Measurements from ENCODE around the gene NGB.
"Not testable (repeated sequence)": the region's sequence is repeated elsewhere in the genome, so short reads cannot be mapped to it uniquely, and the experiment has no call there.

NGB gene, protein sequence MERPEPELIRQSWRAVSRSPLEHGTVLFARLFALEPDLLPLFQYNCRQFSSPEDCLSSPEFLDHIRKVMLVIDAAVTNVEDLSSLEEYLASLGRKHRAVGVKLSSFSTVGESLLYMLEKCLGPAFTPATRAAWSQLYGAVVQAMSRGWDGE

DNA sequence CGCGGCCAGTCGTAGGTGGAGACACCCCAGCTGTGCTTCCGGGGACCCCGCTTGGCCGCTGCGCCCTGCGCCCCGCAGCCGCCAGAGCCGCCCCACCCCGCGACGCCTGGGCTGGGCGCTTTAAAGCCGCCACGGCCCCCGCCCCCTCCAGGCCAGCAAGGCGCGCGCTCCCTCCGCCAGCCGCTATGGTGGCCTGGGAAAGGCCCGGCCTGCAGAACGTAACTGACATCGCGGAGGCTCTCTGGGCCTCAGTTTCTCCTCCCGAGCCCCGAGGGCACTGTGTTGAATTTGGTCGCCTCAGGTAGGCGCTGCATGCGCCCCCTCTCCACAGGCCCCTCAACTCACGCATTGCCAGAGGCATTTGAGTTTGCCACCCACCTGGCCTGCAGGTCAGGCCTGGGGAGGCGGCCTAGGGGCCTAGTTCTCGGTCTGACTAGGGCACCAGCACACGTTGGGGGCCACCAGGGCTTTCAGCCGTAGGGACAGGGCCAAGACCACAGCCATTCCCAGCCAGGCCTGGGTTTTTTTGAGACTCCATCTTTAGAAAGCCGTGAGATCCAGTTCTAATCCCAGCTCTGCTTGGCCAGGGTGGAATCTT is at the start of gene NGB:
NGB (minus strand) TSS at position 94 of the 598 bp plus-strand sequence. CDS start 269 bp downstream, outside the sequence.
- no peak for DNase-seq

DNA sequence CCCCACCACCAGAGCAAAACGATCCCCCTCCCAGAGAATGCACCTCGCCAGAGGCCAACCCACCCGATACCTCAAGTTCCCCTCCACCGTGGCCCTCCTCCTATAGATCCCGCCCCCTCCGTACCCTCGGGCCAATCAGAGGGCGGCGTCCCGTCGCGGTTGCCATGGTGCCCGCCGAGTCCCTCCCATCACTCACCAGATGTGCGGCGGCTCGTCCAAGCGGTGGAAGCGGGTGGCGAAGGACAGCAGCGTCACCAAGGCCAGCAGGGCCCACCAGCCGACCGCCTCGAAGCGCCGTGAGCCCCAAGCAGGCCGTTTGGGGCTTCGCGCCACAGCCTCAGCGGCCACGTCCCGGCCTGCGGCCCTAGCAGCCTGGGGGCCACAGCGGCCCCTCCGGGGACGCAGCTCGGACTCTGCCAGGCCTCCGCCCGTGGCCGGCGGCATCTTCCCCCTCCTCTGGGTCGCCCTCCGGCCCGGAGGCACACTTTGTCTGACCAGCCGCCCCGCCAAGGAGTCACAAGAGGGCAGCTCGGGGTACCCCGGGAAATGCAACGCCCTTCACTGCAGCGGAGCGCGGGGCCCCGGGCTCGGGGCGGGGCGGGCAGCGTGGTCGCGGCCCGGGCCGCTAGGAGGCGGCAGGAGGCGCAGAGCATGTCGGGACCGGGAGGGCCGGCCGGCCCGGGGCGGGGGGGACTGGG is 49.4 kb upstream of the NGB start, which contains the start of gene POMT2:
POMT2 (minus strand) TSS at position 646 of the 698 bp plus-strand sequence; CDS start at position 444, 202 bp downstream.
- DNase-seq = peak; percentile 79 to 94

DNA sequence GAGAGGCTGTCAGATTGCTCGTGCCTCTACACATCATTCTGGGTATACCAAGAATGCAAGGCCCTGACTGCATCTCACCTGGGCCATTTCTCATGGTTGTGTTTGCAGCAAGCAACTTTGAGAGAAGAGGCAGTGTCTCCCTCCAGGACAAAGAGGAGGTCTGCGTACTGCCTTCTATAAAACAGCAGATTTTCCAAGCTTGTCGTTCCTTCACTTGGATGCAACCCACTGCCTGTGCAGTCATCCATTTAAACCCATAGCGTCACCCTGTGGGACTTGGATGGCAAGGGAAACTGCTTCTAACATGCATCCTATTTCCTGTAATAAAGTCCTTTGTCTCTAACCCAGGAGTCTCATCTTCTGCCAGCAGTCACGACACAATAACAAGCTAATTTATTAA is 48.4 kb upstream of the NGB start:
- no peak for DNase-seq

GRCh38 chr14:77318756-77319155 is 47.8 kb upstream of the NGB start:
- DNase-seq = not testable (repeated sequence)

DNA sequence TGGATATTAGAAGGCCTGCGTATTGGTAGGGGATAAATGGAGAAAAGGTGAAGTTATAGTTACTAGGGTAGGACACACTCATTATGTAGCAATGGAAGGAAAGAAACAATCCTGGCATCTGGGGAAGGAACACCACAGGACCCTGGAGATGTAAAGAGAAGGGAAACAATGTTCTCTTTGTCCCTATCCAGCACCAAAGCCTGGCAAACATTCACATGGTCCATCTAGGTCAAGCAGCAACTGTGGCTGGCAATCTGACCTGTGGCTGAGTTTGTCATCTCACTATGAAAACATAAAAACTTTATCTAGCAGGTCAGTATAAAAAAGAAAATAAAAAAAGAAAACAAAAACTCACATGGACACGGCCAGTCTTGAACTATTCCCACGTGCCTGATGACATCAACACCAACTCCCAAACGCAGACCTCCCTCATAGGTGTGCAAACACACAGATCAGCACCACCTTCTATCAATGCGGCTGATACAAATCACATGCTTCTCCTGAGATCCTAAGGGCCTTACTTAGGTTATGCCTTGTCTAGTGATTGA is 47.1 kb upstream of the NGB start:
- DNase-seq = no peak

GRCh38 chr14:77316872-77317301 is 45.9 kb upstream of the NGB start:
- DNase-seq = peak in 1 of 2 experiments; percentile 9

- DNase-seq = no peak
Measured at GRCh38 chr14:77316195-77316505, 45.1 kb upstream of the NGB start.

GRCh38 chr14:77314539-77315457 is 43.8 kb upstream of the NGB start:
- DNase-seq = no peak

GRCh38 chr14:77314043-77314442 is 43.0 kb upstream of the NGB start:
- DNase-seq = no peak

DNA sequence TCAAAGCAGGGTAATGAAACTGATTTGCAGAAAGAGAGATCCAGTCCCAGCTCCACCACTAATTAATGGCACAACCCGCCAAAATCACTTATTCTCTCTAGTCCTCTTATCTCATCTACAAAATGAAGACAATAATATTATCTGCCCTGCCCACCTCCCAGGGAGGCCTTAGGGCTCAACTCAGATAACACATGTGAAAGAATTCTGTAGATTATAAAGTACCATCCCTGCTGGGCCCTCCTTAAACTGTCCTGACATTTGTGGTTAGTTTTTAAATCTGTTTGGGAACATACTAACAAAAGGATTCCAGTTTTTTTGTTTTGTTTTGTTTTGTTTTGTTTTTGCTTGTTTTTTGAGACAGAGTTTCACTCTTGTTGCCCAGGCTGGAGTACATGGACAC is 42.4 kb upstream of the NGB start:
- DNase-seq = no peak

DNA sequence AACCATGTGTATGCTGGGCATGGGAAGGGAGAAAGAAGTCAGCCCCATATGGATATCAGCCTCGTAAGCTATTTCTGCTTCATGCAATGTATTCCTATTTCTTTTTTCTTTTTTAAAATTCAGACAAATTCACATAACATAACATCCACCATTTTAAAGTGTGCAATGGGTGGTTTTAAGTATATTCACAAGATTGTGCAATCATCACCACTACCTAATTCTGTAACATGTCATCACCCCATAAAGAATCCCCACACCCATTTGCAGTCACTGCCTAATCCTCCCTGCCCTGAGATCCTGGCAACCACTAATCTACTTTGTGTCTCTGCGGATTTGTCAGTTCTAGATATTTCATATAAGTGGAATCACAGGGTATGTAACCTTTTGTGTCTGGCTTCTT is 40.2 kb upstream of the NGB start:
- DNase-seq = no peak

GRCh38 chr14:77310026-77310425 is 39.0 kb upstream of the NGB start:
- no peak for DNase-seq

- no peak for DNase-seq
Measured at GRCh38 chr14:77309131-77309530, 38.1 kb upstream of the NGB start.

- no peak for DNase-seq
Measured at GRCh38 chr14:77306851-77307496, 36.0 kb upstream of the NGB start.

GRCh38 chr14:77306416-77306815 is 35.4 kb upstream of the NGB start:
- no peak for DNase-seq

DNA sequence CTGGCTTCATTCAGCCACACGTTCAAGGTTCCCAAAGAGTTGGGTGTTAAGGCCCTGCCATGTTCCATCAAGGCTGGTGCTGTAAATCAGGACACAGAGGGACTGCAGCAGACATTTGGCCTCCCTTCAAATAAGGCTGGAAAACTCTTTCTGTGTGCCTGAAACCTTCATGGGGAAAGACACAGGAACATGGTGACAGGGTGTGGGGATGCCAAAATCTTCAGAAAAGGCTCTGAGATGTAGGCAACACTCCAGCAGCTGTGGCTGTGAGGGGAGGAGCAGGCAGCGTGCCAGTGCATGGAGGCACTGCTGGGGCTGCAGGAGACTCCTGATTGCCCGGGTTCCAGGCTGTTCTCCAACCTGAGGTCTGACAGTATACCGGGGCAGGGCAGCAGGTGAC is 34.7 kb upstream of the NGB start:
- DNase-seq = no peak

DNA sequence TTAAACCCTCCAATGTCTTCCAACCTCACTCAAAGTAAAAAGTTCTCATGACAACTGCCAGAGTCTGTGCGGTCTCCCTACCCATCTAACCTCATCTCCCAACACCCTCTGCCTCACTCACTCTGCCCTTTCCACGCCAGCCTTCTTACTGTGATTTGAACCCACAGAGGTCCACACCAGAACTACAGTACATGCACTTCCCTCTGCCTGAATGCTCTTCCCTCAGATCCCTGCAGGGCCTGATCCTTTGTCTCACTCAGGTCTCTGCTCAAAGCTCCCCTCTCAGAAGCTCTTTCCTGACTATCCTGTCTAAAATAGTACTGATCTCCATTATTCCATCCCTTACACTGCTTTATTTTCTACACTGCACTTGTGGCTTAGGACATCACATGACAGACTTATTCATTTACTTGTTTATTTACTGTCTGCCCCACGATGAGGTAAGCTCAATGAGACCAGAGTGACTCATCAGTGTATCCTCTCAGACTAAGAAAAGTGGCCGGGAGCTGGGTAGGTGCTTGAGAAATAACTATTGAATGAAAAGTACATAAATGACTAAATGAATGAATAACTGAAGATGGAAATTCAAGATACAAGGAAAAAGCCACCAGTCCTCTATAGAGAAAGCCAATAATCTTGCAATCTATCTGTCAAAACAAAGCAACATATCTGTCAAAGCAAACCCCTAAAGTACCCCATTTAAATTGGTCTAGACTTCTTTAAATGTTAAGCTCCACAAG is 32.6 kb upstream of the NGB start:
- no peak for DNase-seq

DNA sequence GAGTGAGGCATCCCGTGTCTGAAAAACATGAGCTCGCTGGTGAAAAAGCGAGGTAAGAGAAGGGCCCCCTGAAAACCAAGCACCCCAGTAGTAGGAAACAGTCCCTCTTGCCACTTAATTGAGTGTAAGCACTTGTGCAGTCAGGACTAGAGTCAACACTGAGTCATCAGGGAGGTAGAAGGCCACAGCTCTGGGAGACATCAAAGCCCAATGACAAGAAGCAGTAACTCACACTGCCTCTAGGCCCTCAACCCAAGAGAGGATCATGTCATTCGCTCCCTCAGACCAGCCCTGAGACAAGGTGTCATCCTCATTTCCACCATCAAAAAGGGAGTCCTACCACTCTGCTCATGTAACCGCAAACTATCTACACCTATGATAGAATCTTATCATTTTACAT is 31.9 kb upstream of the NGB start:
- DNase-seq = no peak

GRCh38 chr14:77301103-77301502 is 30.1 kb upstream of the NGB start:
- peak in 1 of 2 experiments; percentile 12 for DNase-seq

GRCh38 chr14:77299771-77300170 is 28.8 kb upstream of the NGB start:
- DNase-seq = no peak

- no peak for DNase-seq
Measured at GRCh38 chr14:77296906-77297305, 25.9 kb upstream of the NGB start.

- no peak for DNase-seq
Measured at GRCh38 chr14:77296155-77296554, 25.1 kb upstream of the NGB start.
